Spinal cord (tissue), 10 donors: ENCODE data around the gene STK4. TPM values are rescaled to one million over a fixed set of nuclear protein-coding genes. Genes with fewer than 3 reads are reported as not detected.

Experiments
- DNase-seq, 6 donors: peaks; one replicate each; pipeline versions ENCODE4 v3.0.0 to v3.0.0-alpha.2; 2013 to 2015; ENCODE audit warnings: low spot score in 6 of 6, low read depth in 4 of 6
- H3K27ac ChIP-seq: one replicate; pipeline ENCODE4 v1.5.1; 2013; ENCODE audit warnings: low read depth, low read length, control low read depth
- H3K27me3 ChIP-seq: one replicate; pipeline ENCODE4 v1.6.1; 2013; ENCODE audit warnings: low read length; ENCODE audit not compliant: control insufficient read depth, insufficient read depth
- H3K36me3 ChIP-seq: one replicate; pipeline ENCODE4 v1.6.1; 2013; ENCODE audit warnings: low read length; ENCODE audit not compliant: control insufficient read depth, insufficient read depth
- H3K4me1 ChIP-seq: one replicate; pipeline ENCODE4 v1.6.1; 2013; ENCODE audit warnings: low read length; ENCODE audit not compliant: control insufficient read depth, insufficient read depth
- H3K4me3 ChIP-seq: one replicate; pipeline ENCODE4 v1.5.1; 2013; ENCODE audit warnings: low read depth, low read length, control low read depth
- H3K9me3 ChIP-seq: one replicate; pipeline ENCODE4 v1.6.1; 2013; ENCODE audit warnings: low read length; ENCODE audit not compliant: control insufficient read depth, insufficient read depth
- WGBS: methylation state at CpG from one replicate; pipeline ENCODE4 v1.1.5; 2013; ENCODE audit warnings: missing lambda C conversion rate; ENCODE audit not compliant: insufficient coverage; 5-methylcytosine and 5-hydroxymethylcytosine counted together
- polyA plus RNA-seq, 2 donors: library from polyadenylated mRNA; unstranded; fragments of 120-200 nt; gene quantifications; one replicate each; pipeline ENCODE4 v1.2.1, GENCODE V29; 2013; ENCODE audit not compliant: insufficient read length in 2 of 2
- total RNA-seq, 2 donors: library from RNA; depleted of rRNA in 1 of 2; stranded (reverse); fragments of 120-200 nt in 1 of 2; fragments of >200 nt in 1 of 2; gene quantifications; one replicate each; pipeline versions ENCODE4 v1.2.3 to v1.2.4, GENCODE V29; 2013 to 2014
- donor health status: healthy.

The STK4 gene
- total and polyA plus RNA-seq, 4 donors: 13.5 to 36.5 (median 18.0) TPM

- Histone ChIP-seq H3K27ac (no peak overlapping the region), H3K36me3 (peaks cover 3% of the 10 kb centered on the region), H3K9me3 (no peaks in the 10 kb centered on the region), H3K27me3 (peaks cover 38% of the 10 kb centered on the region), H3K4me1 (peaks cover 29% of the 10 kb centered on the region), H3K4me3 (no peak overlapping the region)
- DNase-seq: no peak
- WGBS: 68% methylated on average over 8 of the region's 9 CpGs
These were observed 130.5 kb downstream of the STK4 start for GRCh38 chr20:45096781-45097180.

- peaks cover 38% of the 10 kb centered on the region for H3K27me3 ChIP-seq
These were observed 131.3 kb downstream of the STK4 start for GRCh38 chr20:45097485-45098102.

GRCh38 chr20:45098103-45098773, 131.9 kb downstream of the STK4 start:
- Histone ChIP-seq H3K27me3 (peaks cover 38% of the 10 kb centered on the region), H3K9me3 (no peaks in the 10 kb centered on the region), H3K4me3 (no peak overlapping the region), H3K36me3 (peaks cover 3% of the 10 kb centered on the region), H3K27ac (no peak overlapping the region), H3K4me1 (peaks cover 29% of the 10 kb centered on the region)
- 5% methylated on average over 88 of the region's 91 CpGs for WGBS
- DNase-seq: peak in 3 of 6 donors; percentile 11 to 71 (median 67)

More at GRCh38 chr20:45097485-45098102, 131.3 kb downstream of the STK4 start:
- H3K9me3 ChIP-seq: no peaks in the 10 kb centered on the region
- DNase-seq: peak in 2 of 6 donors; percentile 46 to 62
- peaks cover 29% of the 10 kb centered on the region for H3K4me1 ChIP-seq
- 30% methylated on average over 56 of the region's 56 CpGs for WGBS
- no peak overlapping the region for H3K27ac ChIP-seq
- H3K36me3 ChIP-seq: peaks cover 3% of the 10 kb centered on the region
- no peak overlapping the region for H3K4me3 ChIP-seq

GRCh38 chr20:45100563-45101245, 134.4 kb downstream of the STK4 start, which contains the start of gene KCNS1:
Gene KCNS1, minus strand, starts transcription at chr20:45101127. Its CDS starts 1,891 bp downstream, at chr20:45099236.
- H3K27me3 ChIP-seq: peaks cover 38% of the 10 kb centered on the region
- no peak within 1 kb of the TSS for H3K27ac ChIP-seq
- 8% methylated on average over 17 of the region's 38 CpGs for WGBS
- no peaks in the 10 kb centered on the region for H3K9me3 ChIP-seq
- H3K4me3 ChIP-seq: peak within 1 kb of the TSS; percentile 6
- peaks cover 3% of the 10 kb centered on the region for H3K36me3 ChIP-seq
- peak in 2 of 6 donors; percentile 15 to 34 for DNase-seq
- H3K4me1 ChIP-seq: peaks cover 24% of the 10 kb centered on the region

GRCh38 chr20:45101333-45101850, 135.1 kb downstream of the STK4 start:
- Histone ChIP-seq H3K4me1 (peaks cover 20% of the 10 kb centered on the region), H3K27me3 (peaks cover 38% of the 10 kb centered on the region), H3K4me3 (no peak overlapping the region), H3K36me3 (peaks cover 3% of the 10 kb centered on the region), H3K27ac (no peak overlapping the region), H3K9me3 (no peaks in the 10 kb centered on the region)
- no peak for DNase-seq
- 86% methylated on average over 4 of the region's 6 CpGs for WGBS

GRCh38 chr20:45103072-45103471, 136.8 kb downstream of the STK4 start:
- WGBS: 100% methylated on average over 1 of the region's 2 CpGs
- Histone ChIP-seq H3K27ac (no peak overlapping the region), H3K4me1 (peaks cover 10% of the 10 kb centered on the region), H3K4me3 (no peak overlapping the region), H3K9me3 (no peaks in the 10 kb centered on the region), H3K36me3 (peaks cover 2% of the 10 kb centered on the region), H3K27me3 (peaks cover 32% of the 10 kb centered on the region)
- DNase-seq: no peak

GRCh38 chr20:45104786-45105185, 138.5 kb downstream of the STK4 start:
- 91% methylated on average over 3 of the region's 5 CpGs for WGBS
- Histone ChIP-seq H3K27ac (no peak overlapping the region), H3K36me3 (no peaks in the 10 kb centered on the region), H3K27me3 (peaks cover 16% of the 10 kb centered on the region), H3K4me3 (no peak overlapping the region), H3K4me1 (peaks cover 8% of the 10 kb centered on the region), H3K9me3 (no peaks in the 10 kb centered on the region)
- no peak for DNase-seq

- no peaks in the 10 kb centered on the region for H3K36me3 ChIP-seq
- WGBS: 100% methylated on average over 1 of the region's 2 CpGs
- no peaks in the 10 kb centered on the region for H3K9me3 ChIP-seq
- peaks cover 8% of the 10 kb centered on the region for H3K4me1 ChIP-seq
- no peak overlapping the region for H3K27ac ChIP-seq
- DNase-seq: no peak
- H3K27me3 ChIP-seq: peaks cover 11% of the 10 kb centered on the region
- H3K4me3 ChIP-seq: no peak overlapping the region
These were observed 139.0 kb downstream of the STK4 start for GRCh38 chr20:45105317-45105716.

GRCh38 chr20:45109634-45110033, 143.3 kb downstream of the STK4 start:
- H3K4me1 ChIP-seq: peaks cover 5% of the 10 kb centered on the region
- no peak for DNase-seq
- no peaks in the 10 kb centered on the region for H3K9me3 ChIP-seq
- H3K4me3 ChIP-seq: no peak overlapping the region
- no peak overlapping the region for H3K27ac ChIP-seq
- 92% methylated on average over 8 of the region's 8 CpGs for WGBS
- H3K27me3 ChIP-seq: no peaks in the 10 kb centered on the region
- no peaks in the 10 kb centered on the region for H3K36me3 ChIP-seq
